Motor neuron (in vitro differentiated cells): ENCODE measurements around the gene MPG. TPM values are rescaled to one million over a fixed set of nuclear protein-coding genes. Genes with fewer than 3 reads are reported as not detected.

Source experiments
- ATAC-seq, 8 experiments: fragments of 200-7000 bp; cut with Tn5 transposase; replicated peaks in 6 of 8; 2 replicates each; pipeline ENCODE4 v1.8.0; 2021; ENCODE audit warnings: mild to moderate bottlenecking in 8 of 8, moderate library complexity in 8 of 8
- H3K27ac ChIP-seq, 2 donors: fragments of 250-450 bp; sonication (Bioruptor Pico); 2 replicates each; pipeline ENCODE4 v1.9.0; 2021; ENCODE audit warnings: antibody characterized with exemption in 2 of 2, mild to moderate bottlenecking in 2 of 2, moderate library complexity in 1 of 2
- H3K4me1 ChIP-seq, 2 donors: fragments of 250-450 bp; sonication (Bioruptor Pico); replicated peaks in 1 of 2; 2 replicates each; pipeline ENCODE4 v1.6.1; 2021; ENCODE audit warnings: antibody characterized with exemption in 2 of 2, mild to moderate bottlenecking in 2 of 2, moderate library complexity in 1 of 2
- H3K4me3 ChIP-seq, 5 donors: fragments of 250-450 bp; sonication (Bioruptor Pico); 2 replicates each; pipeline ENCODE4 v1.9.0; 2021; ENCODE audit warnings: antibody characterized with exemption in 5 of 5, mild to moderate bottlenecking in 5 of 5, moderate library complexity in 4 of 5
- WGBS, 10 experiments: fragments of 450-650 bp; shearing (Covaris generic); methylation state at CpG; one replicate each; pipeline ENCODE4 v1.0.0; 2022; 5-methylcytosine and 5-hydroxymethylcytosine counted together
- in situ Hi-C, 9 experiments: fragments of 400-800 bp; cut with MboI; loops; one replicate each; pipeline ENCODE4 v1.15.0; 2021; ENCODE audit warnings: low sequenced_read_pairs in 9 of 9, low pct_unique_long_range_greater_than_20kb in 2 of 9; ENCODE audit not compliant: unreplicated experiment in 9 of 9
- total RNA-seq, 8 experiments: library from RNA; unstranded; fragments of 300-600 nt; gene quantifications; 2 replicates each; pipeline versions ENCODE4 v1.2.3 to v1.2.4, GENCODE V29; 2022

The MPG gene
- total RNA-seq, 8 experiments from 2014 or later, result 27.1 to 91.9 (median 40.5) TPM

DNA sequence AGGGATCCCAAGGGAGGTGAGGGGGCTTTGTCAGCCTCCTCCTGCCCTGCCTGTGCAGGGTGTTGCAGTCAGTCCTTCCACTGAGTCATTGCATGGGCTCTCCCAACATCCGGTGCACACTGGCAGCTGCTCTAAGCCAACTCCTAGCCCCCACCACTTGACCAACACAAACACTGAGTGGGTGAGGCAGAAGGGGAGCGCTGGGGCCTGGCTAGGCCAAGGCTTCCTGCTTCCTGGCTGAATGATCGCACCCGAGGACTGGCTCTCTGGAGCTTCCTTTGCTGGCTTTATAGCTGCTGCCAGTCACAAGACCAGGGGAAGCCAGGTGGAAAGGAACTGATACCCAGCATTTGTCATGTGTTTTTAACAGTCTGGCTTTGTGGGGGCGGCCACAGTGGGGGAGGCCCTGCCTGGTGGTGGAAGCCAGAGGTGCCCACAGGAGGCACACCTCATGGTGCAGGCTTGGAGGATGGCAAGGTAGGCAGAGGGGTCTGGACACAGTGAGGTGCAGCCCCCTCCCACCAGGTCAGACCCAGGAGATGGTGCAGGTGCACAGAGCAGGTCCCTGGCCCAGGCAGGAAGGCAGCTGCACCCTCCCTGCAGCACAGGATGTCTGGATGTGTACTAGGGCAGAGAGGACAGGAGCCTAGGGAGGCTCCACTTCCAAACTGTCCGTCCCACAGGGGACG is 6.8 kb downstream of the MPG start:
- no peak overlapping the region for H3K27ac ChIP-seq
- no peaks in the 10 kb centered on the region for H3K4me1 ChIP-seq
- peak; percentile 12 to 71 (median 46) for ATAC-seq
- in situ Hi-C loops, result no loop called here
- WGBS, 10 experiments, result 0 to 100% (median 74%) methylated on average over 1 to 4 of the region's 7 CpGs; no CpG with 5 or more reads in 6 of the 10 experiments
- no peak overlapping the region for H3K4me3 ChIP-seq

- no peak overlapping the region for H3K4me3 ChIP-seq
- ATAC-seq, result peak in 3 of 8 experiments; percentile 1 to 15 (median 11)
- in situ Hi-C loops, result no loop called here
- WGBS, 10 experiments, result 86 to 100% (median 87%) methylated on average over 1 to 6 of the region's 18 CpGs; no CpG with 5 or more reads in 7 of the 10 experiments
- H3K4me1 ChIP-seq, result no peaks in the 10 kb centered on the region
- H3K27ac ChIP-seq, result no peak overlapping the region
These were observed 7.4 kb downstream of the MPG start for GRCh38 chr16:85407-85782.

DNA sequence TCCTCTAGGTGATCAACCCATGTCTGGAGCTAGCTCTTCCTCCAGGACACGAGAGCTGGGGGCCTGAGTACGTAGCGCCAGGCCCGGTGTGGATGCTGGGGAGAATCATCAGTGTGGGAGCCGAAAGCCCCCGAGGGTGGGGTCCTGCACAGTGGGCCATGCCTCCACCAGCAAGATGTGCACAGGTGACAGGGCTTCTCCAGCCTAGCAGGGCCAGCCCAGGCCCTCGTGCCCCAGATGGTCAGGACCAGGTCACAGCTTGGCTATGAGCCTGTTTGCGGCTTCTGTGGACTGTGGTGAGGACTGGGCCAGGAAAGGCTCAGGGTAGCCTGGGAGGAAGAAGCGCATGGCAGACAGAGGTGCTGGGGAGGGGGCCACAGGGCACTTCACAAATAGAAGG is 7.8 kb downstream of the MPG start:
- in situ Hi-C loops, result no loop called here
- ATAC-seq, result no peak
- 53 to 100% (median 62%) methylated on average over 1 to 3 of the region's 9 CpGs; no CpG with 5 or more reads in 5 of the 10 experiments for WGBS, 10 experiments
- Histone ChIP-seq H3K4me3 (no peak overlapping the region), H3K4me1 (no peaks in the 10 kb centered on the region), H3K27ac (no peak overlapping the region)

DNA sequence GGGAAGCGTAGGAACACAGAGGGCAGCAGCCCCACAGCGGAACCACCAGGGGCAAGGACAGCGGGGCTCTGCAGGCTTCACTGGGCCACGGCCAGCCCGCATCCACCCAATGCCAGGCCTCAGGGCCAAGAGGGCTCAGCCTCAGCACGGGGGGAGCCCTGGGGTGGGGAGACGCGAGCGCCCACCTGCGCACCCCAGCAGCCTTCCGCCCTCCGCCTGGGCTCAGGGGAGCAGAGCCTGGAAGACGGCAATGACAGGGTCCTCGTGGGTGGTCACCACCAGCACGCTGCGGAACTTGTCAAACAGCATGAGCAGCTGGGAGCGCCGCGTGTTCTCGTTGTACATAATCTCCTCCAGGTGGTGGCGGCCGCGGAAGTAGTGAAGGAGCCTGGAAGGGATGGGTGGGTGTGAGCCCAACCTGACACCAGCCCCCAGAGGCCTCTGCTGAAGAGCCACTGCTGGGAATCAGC is 8.5 kb downstream of the MPG start:
- no peak overlapping the region for H3K27ac ChIP-seq
- in situ Hi-C loops, result no loop called here
- WGBS, 10 experiments, result 92% methylated on average over 2 of the region's 23 CpGs; no CpG with 5 or more reads in 9 of the 10 experiments

GRCh38 chr16:88613-89012 is 10.6 kb downstream of the MPG start:
- Histone ChIP-seq H3K4me1 (no peaks in the 10 kb centered on the region), H3K4me3 (no peak overlapping the region), H3K27ac (no peak overlapping the region)
- WGBS, 10 experiments, result 80 to 100% (median 98%) methylated on average over 2 to 7 of the region's 14 CpGs; no CpG with 5 or more reads in 4 of the 10 experiments
- no peak for ATAC-seq
- in situ Hi-C loops, result no loop called here

More for the DNA sequence above, 8.5 kb downstream of the MPG start:
- ATAC-seq, result peak in 2 of 8 experiments; percentile 10 to 11
- Histone ChIP-seq H3K4me1 (no peaks in the 10 kb centered on the region), H3K4me3 (no peak overlapping the region)

DNA sequence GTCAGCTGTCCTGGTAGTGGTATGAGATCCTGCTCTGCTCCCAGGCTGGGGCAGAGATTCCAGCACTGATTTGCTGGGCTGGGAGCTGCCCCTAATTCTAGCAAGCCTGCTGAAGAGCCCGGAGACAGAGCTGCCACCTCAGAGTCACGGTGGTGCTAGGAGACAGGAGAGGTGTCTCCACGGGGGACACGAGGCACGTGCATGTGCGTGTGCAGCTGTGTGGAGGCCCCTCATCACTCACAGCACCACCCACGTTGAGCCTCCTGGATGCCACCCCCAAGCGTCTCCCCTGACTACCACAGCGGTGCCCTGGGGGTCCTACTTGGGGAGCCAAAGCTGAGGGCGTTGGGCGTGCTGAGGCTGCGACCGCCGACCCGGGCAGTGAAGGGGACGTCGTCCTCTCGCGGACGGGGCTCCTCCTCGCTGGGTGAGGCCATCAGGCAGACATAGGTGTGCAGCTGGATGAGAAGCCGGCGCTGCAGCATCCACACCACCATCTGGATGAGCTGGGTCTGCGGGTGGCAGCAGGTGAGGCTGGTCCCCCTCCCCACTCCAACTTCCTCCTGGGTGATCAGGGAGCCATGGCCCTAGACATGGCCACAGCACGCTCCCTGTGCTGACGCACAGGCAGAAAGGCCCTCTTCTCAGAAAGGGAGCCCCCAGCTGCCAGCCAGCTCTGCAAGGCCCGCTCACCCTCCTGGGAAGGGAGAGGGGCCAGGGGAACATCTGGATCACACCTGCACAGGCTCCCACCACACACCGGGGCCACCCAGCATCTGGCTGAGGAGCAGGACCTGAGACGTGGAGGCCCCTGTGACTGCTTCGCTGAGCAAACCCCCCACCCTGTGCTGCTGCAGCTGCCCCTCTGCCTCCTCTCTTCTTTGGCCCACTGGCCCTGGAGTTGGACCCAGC is 11.6 kb downstream of the MPG start:
- 90 to 100% (median 95%) methylated on average over 1 to 4 of the region's 30 CpGs; no CpG with 5 or more reads in 7 of the 10 experiments for WGBS, 10 experiments
- peak in 1 of 8 experiments; percentile 10 for ATAC-seq
- H3K4me3 ChIP-seq, result no peak overlapping the region
- no peak overlapping the region for H3K27ac ChIP-seq
- in situ Hi-C loops, result no loop called here
- no peaks in the 10 kb centered on the region for H3K4me1 ChIP-seq

DNA sequence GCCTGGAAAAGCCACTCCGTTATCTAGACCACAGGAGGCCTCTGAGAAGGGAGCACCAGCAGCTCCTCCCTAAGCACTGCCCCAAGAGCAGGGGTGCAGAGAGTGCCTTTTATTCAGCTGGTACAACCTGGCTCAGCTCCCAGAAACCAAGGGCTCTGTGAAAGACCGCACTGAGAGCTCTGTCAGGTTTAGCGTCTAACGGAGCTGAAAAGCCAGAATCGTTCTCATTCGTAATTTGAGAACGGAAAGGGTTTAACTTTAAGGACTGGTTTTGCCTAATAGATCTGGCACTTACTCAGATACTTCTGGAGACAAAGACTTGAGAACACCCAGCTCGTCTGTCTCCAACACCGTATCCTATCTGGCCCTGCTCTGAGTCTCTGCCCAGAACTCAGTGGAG is 13.5 kb downstream of the MPG start:
- Histone ChIP-seq H3K4me1 (no peaks in the 10 kb centered on the region), H3K27ac (no peak overlapping the region)
- WGBS, 10 experiments, result 39 to 91% (median 83%) methylated on average over 1 to 9 of the region's 9 CpGs; no CpG with 5 or more reads in 2 of the 10 experiments

GRCh38 chr16:92431-93339 is 14.7 kb downstream of the MPG start:
- no peak overlapping the region for H3K4me3 ChIP-seq
- 60 to 100% (median 96%) methylated on average over 1 to 7 of the region's 15 CpGs; no CpG with 5 or more reads in 4 of the 10 experiments for WGBS, 10 experiments
- in situ Hi-C loops, result no loop called here
- ATAC-seq, result no peak
- H3K27ac ChIP-seq, result no peak overlapping the region
- H3K4me1 ChIP-seq, result peaks cover 0 to 3% of the 10 kb centered on the region in 2 donors

More for the DNA sequence above, 13.5 kb downstream of the MPG start:
- ATAC-seq, result peak in 3 of 8 experiments; percentile 52 to 81 (median 62)
- in situ Hi-C loops, result no loop called here
- H3K4me3 ChIP-seq, result no peak overlapping the region

DNA sequence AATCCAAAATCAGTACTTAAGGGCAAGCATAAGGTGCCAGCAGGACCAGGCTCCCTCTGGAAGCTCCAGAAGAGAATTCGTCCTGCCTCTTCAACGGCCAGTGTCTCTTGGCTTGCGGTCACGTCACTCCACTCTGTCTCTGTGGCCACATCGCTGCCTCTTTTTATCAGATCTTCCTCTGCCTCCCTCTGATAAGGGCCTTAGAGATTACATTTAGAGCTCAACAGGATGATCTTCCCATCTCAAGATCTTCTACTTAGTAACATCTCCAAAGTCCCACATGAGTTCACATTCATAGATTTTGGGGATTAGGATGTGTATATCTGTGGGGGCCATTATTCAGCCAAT is 16.9 kb downstream of the MPG start:
- peaks cover 0 to 3% of the 10 kb centered on the region in 2 donors for H3K4me1 ChIP-seq
- H3K27ac ChIP-seq, result no peak overlapping the region
- no peak for ATAC-seq
- 93 to 100% (median 99%) methylated on average over 2 to 5 of the region's 5 CpGs; no CpG with 5 or more reads in 6 of the 10 experiments for WGBS, 10 experiments
- in situ Hi-C loops, result no loop called here
- no peak overlapping the region for H3K4me3 ChIP-seq

DNA sequence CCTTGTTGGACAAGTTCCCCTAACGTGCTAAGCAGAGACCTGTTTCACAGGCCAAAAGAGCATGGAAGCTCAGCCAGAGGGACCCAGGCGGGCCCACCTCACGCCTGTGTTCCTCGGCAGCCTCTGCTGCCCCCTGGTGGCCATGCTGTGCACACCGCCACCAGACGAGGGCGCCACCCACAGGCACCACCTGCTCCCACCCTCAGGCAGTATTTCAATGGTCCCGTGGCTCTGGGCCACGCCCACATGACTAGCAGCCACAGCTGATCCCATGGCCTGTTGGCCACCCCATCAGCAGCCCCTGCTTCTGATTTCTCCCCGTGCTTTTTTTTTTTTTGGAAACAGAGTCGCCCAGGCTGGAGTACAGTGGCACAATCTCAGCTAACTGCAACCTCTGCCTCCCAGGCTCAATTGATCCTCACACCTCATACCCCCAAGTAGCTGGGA is 18.9 kb downstream of the MPG start:
- in situ Hi-C loops, result no loop called here
- WGBS, 10 experiments, result 0 to 60% (median 0%) methylated on average over 1 to 8 of the region's 11 CpGs; no CpG with 5 or more reads in 4 of the 10 experiments
- Histone ChIP-seq H3K27ac (no peak overlapping the region), H3K4me3 (no peak overlapping the region), H3K4me1 (peaks cover 0 to 3% of the 10 kb centered on the region in 2 donors)
- peak; percentile 87 to 97 (median 92) for ATAC-seq

- peaks cover 0 to 3% of the 10 kb centered on the region in 2 donors for H3K4me1 ChIP-seq
- H3K27ac ChIP-seq, result no peak overlapping the region
- no CpG with 5 or more reads among the region's 8 CpGs for WGBS, 10 experiments
- ATAC-seq, result no peak
- no peak overlapping the region for H3K4me3 ChIP-seq
- in situ Hi-C loops, result no loop called here
These were observed 19.8 kb downstream of the MPG start for GRCh38 chr16:97822-98221.

- 81 to 94% (median 91%) methylated on average over 3 to 4 of the region's 5 CpGs; no CpG with 5 or more reads in 7 of the 10 experiments for WGBS, 10 experiments
- Histone ChIP-seq H3K27ac (no peak overlapping the region), H3K4me1 (peaks cover 0 to 3% of the 10 kb centered on the region in 2 donors), H3K4me3 (no peak overlapping the region)
- ATAC-seq, result no peak
- in situ Hi-C loops, result no loop called here
These were observed 23.0 kb downstream of the MPG start for GRCh38 chr16:100989-101388.
